Upper lobe of left lung (tissue), 4 donors: ENCODE data around the gene PSORS1C2.

Source experiments
- EP300 ChIP-seq, 4 donors: sonication (generic); formaldehyde crosslinking; IDR thresholded peaks; one replicate each; pipeline ENCODE4 v1.5.1; 2017; ENCODE audit warnings: antibody characterized with exemption in 4 of 4, control low read depth in 2 of 4
- POLR2A ChIP-seq, 4 donors: fragments of 450-650 bp; IDR thresholded peaks; one replicate each; pipeline ENCODE4 v1.5.1; 2016 to 2017; ENCODE audit warnings: antibody characterized with exemption in 4 of 4, mild to moderate bottlenecking in 2 of 4
- POLR2AphosphoS5 ChIP-seq, 2 donors: sonication (generic); formaldehyde crosslinking; IDR thresholded peaks; one replicate each; pipeline ENCODE4 v1.5.1; 2017; ENCODE audit warnings: antibody characterized with exemption in 2 of 2
- TF ChIP-seq, protein P1 (sequence below), 6 experiments: fragments of 450-650 bp in 4 of 6; fragments of 200-600 bp in 2 of 6; sonication (generic) in 2 of 6; IDR thresholded peaks; one replicate each; pipeline ENCODE4 v1.5.1; 2016 to 2019; ENCODE audit warnings: antibody characterized with exemption in 6 of 6

DNA sequence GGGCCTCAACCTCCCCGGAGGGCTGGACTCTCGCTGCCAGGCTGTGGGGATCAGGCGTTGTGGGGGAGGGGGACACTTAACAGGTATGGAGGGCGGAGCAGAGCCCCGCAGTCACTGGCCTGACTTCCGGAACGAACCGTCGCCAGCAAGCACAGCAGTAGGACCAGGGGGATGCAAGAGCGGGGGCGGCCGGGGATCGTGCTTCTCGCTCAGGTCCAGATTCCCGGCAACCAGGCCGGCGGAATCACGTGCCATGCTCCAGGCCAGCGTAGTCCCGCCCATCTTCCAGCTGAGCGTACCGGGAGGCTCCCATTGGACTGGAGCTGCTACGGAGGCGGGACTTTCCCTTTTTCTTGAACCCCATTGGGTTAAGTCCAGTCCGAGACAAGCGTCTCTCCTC lies 41.6 kb upstream of the PSORS1C2 start:
- TF ChIP-seq POLR2A (IDR thresholded peaks at IDR 0.05): peak in 1 of 4 donors; percentile 33
- TF ChIP-seq, protein P1, sequence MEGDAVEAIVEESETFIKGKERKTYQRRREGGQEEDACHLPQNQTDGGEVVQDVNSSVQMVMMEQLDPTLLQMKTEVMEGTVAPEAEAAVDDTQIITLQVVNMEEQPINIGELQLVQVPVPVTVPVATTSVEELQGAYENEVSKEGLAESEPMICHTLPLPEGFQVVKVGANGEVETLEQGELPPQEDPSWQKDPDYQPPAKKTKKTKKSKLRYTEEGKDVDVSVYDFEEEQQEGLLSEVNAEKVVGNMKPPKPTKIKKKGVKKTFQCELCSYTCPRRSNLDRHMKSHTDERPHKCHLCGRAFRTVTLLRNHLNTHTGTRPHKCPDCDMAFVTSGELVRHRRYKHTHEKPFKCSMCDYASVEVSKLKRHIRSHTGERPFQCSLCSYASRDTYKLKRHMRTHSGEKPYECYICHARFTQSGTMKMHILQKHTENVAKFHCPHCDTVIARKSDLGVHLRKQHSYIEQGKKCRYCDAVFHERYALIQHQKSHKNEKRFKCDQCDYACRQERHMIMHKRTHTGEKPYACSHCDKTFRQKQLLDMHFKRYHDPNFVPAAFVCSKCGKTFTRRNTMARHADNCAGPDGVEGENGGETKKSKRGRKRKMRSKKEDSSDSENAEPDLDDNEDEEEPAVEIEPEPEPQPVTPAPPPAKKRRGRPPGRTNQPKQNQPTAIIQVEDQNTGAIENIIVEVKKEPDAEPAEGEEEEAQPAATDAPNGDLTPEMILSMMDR (IDR thresholded peaks at IDR 0.05): no peak
- no peak for TF ChIP-seq POLR2AphosphoS5 (IDR thresholded peaks at IDR 0.05)
- no peak for TF ChIP-seq EP300 (IDR thresholded peaks at IDR 0.05)
